Measurements from ENCODE around the gene FUT3. TPM values are rescaled to one million over a fixed set of nuclear protein-coding genes. Genes with fewer than 3 reads are reported as not detected.
"Not testable (repeated sequence)": the region's sequence is repeated elsewhere in the genome, so short reads cannot be mapped to it uniquely, and the experiment has no call there.

The FUT3 gene
- total RNA-seq, 1 donor from 2014 or later: 1.4 TPM

- no peak for DNase-seq (ENCODE audit: low read depth)
- no peak for TF ChIP-seq CTCF (conservative IDR thresholded peaks at IDR 0.05; ENCODE audit: low read depth, low read length)
- no peak overlapping the region for H3K4me3 ChIP-seq (ENCODE audit: low read depth, low read length)
These were observed 40.3 kb upstream of the FUT3 start for GRCh38 chr19:5891572-5891937.

- H3K4me3 ChIP-seq (ENCODE audit: low read depth, low read length): no peak overlapping the region
- DNase-seq (ENCODE audit: low read depth): no peak
- no peak for TF ChIP-seq CTCF (conservative IDR thresholded peaks at IDR 0.05; ENCODE audit: low read depth, low read length)
These were observed 38.9 kb upstream of the FUT3 start for GRCh38 chr19:5890099-5890498.

- no peak for DNase-seq (ENCODE audit: low read depth)
- no peak for TF ChIP-seq CTCF (conservative IDR thresholded peaks at IDR 0.05; ENCODE audit: low read depth, low read length)
These were observed 38.2 kb upstream of the FUT3 start for GRCh38 chr19:5889288-5889971.

GRCh38 chr19:5884065-5884811, 33.0 kb upstream of the FUT3 start:
- not testable (repeated sequence) for H3K4me3 ChIP-seq (ENCODE audit: low read depth, low read length); DNase-seq (ENCODE audit: low read depth)

More at GRCh38 chr19:5889288-5889971, 38.2 kb upstream of the FUT3 start:
- no peak overlapping the region for H3K4me3 ChIP-seq (ENCODE audit: low read depth, low read length)

GRCh38 chr19:5883157-5883873, 32.1 kb upstream of the FUT3 start:
- not testable (repeated sequence) for H3K4me3 ChIP-seq (ENCODE audit: low read depth, low read length); DNase-seq (ENCODE audit: low read depth)

- TF ChIP-seq CTCF (conservative IDR thresholded peaks at IDR 0.05; ENCODE audit: low read depth, low read length): no peak
These were observed 31.2 kb upstream of the FUT3 start for GRCh38 chr19:5882421-5882968.

GRCh38 chr19:5881543-5882299, 30.5 kb upstream of the FUT3 start:
- H3K4me3 ChIP-seq (ENCODE audit: low read depth, low read length): no peak overlapping the region
- no peak for DNase-seq (ENCODE audit: low read depth)
- no peak for TF ChIP-seq CTCF (conservative IDR thresholded peaks at IDR 0.05; ENCODE audit: low read depth, low read length)

More at GRCh38 chr19:5882421-5882968, 31.2 kb upstream of the FUT3 start:
- no peak overlapping the region for H3K4me3 ChIP-seq (ENCODE audit: low read depth, low read length)
- DNase-seq (ENCODE audit: low read depth): no peak
